Measurements from ENCODE around the gene ELF3. TPM values are rescaled to one million over a fixed set of nuclear protein-coding genes. Genes with fewer than 3 reads are reported as not detected.
A peak's percentile ranks its signal among the peaks of the same experiment; 100 is the strongest.

Gene ELF3
- total and polyA plus RNA-seq, 2 of the 13 experiments (the other 11 are each of a cell fraction or from before 2014, with no cell fraction given) = 11.5 to 55.1 TPM

DNA sequence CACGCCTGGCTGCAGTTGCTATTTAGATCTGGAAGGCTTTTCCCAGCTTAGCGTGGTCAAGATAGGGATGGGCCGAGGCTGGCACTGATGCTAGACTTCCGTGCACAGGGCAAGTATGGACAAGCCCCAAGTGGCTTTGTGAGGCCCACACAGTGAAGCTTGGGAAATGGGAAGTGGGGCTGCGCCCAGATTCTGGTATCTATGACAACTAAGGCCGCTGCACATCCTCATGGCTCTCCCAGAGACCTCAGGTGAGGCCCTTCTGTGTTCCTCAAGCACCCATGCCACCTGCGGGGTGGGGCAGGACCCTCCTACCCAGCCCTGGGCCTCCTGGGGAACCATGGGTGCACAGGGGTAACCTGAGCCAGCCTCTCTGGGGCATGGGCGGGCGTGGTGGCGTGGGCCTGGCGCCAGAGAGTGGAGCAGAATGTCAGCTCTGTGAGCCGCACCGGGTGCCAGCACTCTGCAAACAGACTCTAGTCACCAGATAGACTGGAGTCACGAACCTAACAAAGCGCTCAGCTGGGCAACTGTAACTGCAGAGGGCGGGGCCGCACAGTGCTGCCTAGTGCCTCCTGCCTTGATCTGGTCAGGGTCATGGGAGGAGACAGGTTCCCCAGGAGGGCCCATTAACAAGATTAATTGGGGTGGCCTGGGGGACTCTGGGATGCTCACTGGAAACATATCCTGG, 46.4 kb downstream of the ELF3 start (continued):
- TF ChIP-seq NRL (CRISPR knock-in tag; IDR thresholded peaks at IDR 0.05; ENCODE audit: borderline replicate concordance) (peak; percentile 80; the same call in 1 of the 2 replicates), BCL6 (CRISPR knock-in tag; IDR thresholded peaks at IDR 0.05) (no peak; the same call in 1 of the 2 replicates), ZNF451 (CRISPR knock-in tag; IDR thresholded peaks at IDR 0.05) (no peak), HMG20B (CRISPR knock-in tag; conservative IDR thresholded peaks at IDR 0.05) (no peak), KAT8 (CRISPR knock-in tag; IDR thresholded peaks at IDR 0.05) (peak; percentile 56), EP300 (IDR thresholded peaks at IDR 0.05; ENCODE audit: low read depth in 2 of 2, low read length in 2 of 2) (0 out of 4 replicates have a peak, but pooled peaks of 1 of the 2 experiments have one; percentile 48), EP300 (CRISPR knock-in tag; IDR thresholded peaks at IDR 0.05; ENCODE audit: borderline replicate concordance) (no peak), MED1 (CRISPR knock-in tag; IDR thresholded peaks at IDR 0.05) (peak; percentile 60; the same call in 1 of the 2 replicates), ZNF605 (CRISPR knock-in tag; IDR thresholded peaks at IDR 0.05) (no peak), CBX1 (IDR thresholded peaks at IDR 0.05; ENCODE audit: low read depth) (no peak), GLI4 (CRISPR knock-in tag; IDR thresholded peaks at IDR 0.05; ENCODE audit: borderline replicate concordance) (no peak), ZNF703 (CRISPR knock-in tag; IDR thresholded peaks at IDR 0.05; ENCODE audit: borderline replicate concordance) (no peak), STAT5B (CRISPR knock-in tag; IDR thresholded peaks at IDR 0.05) (no peak)
- TF ChIP-seq, protein P1, sequence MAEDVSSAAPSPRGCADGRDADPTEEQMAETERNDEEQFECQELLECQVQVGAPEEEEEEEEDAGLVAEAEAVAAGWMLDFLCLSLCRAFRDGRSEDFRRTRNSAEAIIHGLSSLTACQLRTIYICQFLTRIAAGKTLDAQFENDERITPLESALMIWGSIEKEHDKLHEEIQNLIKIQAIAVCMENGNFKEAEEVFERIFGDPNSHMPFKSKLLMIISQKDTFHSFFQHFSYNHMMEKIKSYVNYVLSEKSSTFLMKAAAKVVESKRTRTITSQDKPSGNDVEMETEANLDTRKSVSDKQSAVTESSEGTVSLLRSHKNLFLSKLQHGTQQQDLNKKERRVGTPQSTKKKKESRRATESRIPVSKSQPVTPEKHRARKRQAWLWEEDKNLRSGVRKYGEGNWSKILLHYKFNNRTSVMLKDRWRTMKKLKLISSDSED (CRISPR knock-in tag; IDR thresholded peaks at IDR 0.05) = no peak
- TF ChIP-seq, protein P2, sequence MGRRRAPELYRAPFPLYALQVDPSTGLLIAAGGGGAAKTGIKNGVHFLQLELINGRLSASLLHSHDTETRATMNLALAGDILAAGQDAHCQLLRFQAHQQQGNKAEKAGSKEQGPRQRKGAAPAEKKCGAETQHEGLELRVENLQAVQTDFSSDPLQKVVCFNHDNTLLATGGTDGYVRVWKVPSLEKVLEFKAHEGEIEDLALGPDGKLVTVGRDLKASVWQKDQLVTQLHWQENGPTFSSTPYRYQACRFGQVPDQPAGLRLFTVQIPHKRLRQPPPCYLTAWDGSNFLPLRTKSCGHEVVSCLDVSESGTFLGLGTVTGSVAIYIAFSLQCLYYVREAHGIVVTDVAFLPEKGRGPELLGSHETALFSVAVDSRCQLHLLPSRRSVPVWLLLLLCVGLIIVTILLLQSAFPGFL (CRISPR knock-in tag; IDR thresholded peaks at IDR 0.05) = no peak
- TF ChIP-seq, protein P3, sequence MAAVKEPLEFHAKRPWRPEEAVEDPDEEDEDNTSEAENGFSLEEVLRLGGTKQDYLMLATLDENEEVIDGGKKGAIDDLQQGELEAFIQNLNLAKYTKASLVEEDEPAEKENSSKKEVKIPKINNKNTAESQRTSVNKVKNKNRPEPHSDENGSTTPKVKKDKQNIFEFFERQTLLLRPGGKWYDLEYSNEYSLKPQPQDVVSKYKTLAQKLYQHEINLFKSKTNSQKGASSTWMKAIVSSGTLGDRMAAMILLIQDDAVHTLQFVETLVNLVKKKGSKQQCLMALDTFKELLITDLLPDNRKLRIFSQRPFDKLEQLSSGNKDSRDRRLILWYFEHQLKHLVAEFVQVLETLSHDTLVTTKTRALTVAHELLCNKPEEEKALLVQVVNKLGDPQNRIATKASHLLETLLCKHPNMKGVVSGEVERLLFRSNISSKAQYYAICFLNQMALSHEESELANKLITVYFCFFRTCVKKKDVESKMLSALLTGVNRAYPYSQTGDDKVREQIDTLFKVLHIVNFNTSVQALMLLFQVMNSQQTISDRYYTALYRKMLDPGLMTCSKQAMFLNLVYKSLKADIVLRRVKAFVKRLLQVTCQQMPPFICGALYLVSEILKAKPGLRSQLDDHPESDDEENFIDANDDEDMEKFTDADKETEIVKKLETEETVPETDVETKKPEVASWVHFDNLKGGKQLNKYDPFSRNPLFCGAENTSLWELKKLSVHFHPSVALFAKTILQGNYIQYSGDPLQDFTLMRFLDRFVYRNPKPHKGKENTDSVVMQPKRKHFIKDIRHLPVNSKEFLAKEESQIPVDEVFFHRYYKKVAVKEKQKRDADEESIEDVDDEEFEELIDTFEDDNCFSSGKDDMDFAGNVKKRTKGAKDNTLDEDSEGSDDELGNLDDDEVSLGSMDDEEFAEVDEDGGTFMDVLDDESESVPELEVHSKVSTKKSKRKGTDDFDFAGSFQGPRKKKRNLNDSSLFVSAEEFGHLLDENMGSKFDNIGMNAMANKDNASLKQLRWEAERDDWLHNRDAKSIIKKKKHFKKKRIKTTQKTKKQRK (IDR thresholded peaks at IDR 0.05; ENCODE audit: low read length) = no peak
- TF ChIP-seq, protein P4, sequence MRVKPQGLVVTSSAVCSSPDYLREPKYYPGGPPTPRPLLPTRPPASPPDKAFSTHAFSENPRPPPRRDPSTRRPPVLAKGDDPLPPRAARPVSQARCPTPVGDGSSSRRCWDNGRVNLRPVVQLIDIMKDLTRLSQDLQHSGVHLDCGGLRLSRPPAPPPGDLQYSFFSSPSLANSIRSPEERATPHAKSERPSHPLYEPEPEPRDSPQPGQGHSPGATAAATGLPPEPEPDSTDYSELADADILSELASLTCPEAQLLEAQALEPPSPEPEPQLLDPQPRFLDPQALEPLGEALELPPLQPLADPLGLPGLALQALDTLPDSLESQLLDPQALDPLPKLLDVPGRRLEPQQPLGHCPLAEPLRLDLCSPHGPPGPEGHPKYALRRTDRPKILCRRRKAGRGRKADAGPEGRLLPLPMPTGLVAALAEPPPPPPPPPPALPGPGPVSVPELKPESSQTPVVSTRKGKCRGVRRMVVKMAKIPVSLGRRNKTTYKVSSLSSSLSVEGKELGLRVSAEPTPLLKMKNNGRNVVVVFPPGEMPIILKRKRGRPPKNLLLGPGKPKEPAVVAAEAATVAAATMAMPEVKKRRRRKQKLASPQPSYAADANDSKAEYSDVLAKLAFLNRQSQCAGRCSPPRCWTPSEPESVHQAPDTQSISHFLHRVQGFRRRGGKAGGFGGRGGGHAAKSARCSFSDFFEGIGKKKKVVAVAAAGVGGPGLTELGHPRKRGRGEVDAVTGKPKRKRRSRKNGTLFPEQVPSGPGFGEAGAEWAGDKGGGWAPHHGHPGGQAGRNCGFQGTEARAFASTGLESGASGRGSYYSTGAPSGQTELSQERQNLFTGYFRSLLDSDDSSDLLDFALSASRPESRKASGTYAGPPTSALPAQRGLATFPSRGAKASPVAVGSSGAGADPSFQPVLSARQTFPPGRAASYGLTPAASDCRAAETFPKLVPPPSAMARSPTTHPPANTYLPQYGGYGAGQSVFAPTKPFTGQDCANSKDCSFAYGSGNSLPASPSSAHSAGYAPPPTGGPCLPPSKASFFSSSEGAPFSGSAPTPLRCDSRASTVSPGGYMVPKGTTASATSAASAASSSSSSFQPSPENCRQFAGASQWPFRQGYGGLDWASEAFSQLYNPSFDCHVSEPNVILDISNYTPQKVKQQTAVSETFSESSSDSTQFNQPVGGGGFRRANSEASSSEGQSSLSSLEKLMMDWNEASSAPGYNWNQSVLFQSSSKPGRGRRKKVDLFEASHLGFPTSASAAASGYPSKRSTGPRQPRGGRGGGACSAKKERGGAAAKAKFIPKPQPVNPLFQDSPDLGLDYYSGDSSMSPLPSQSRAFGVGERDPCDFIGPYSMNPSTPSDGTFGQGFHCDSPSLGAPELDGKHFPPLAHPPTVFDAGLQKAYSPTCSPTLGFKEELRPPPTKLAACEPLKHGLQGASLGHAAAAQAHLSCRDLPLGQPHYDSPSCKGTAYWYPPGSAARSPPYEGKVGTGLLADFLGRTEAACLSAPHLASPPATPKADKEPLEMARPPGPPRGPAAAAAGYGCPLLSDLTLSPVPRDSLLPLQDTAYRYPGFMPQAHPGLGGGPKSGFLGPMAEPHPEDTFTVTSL (CRISPR knock-in tag; IDR thresholded peaks at IDR 0.05; ENCODE audit: borderline replicate concordance) = no peak
